Effector memory CD8-positive, alpha-beta T cell (primary cell): ENCODE measurements around the gene THTPA.

ENCODE experiments used
- ATAC-seq: fragments of 150-1000 bp; cut with Tn5 transposase; replicated peaks from 2 replicates; pipeline ENCODE4 v1.10.0; 2021; ENCODE audit warnings: mild to moderate bottlenecking, moderate library complexity
- DNase-seq, 3 experiments: peaks; one replicate each; pipeline ENCODE4 v3.0.0; 2021
- H3K27ac Mint-ChIP-seq, 2 donors: one replicate each; pipeline ENCODE4 v1.8.0; 2022; ENCODE audit warnings: mild to moderate bottlenecking in 2 of 2, mixed read lengths in 2 of 2, moderate library complexity in 2 of 2
- H3K27me3 Mint-ChIP-seq, 2 donors: one replicate each; pipeline ENCODE4 v1.8.0; 2022; ENCODE audit warnings: mixed read lengths in 2 of 2
- H3K36me3 Mint-ChIP-seq: one replicate; pipeline ENCODE4 v1.8.0; 2022; ENCODE audit warnings: mild to moderate bottlenecking, moderate library complexity, mixed read lengths; ENCODE audit not compliant: insufficient read depth
- H3K4me1 Mint-ChIP-seq, 2 donors: one replicate each; pipeline ENCODE4 v1.8.0; 2022; ENCODE audit warnings: low read depth in 2 of 2, mixed read lengths in 2 of 2
- H3K4me3 Mint-ChIP-seq, 2 donors: one replicate each; pipeline ENCODE4 v1.8.0; 2022; ENCODE audit warnings: mild to moderate bottlenecking in 2 of 2, mixed read lengths in 2 of 2, moderate library complexity in 2 of 2
- H3K9me3 Mint-ChIP-seq, 2 donors: one replicate each; pipeline ENCODE4 v1.8.0; 2022; ENCODE audit warnings: mixed read lengths in 2 of 2

THTPA gene

DNA sequence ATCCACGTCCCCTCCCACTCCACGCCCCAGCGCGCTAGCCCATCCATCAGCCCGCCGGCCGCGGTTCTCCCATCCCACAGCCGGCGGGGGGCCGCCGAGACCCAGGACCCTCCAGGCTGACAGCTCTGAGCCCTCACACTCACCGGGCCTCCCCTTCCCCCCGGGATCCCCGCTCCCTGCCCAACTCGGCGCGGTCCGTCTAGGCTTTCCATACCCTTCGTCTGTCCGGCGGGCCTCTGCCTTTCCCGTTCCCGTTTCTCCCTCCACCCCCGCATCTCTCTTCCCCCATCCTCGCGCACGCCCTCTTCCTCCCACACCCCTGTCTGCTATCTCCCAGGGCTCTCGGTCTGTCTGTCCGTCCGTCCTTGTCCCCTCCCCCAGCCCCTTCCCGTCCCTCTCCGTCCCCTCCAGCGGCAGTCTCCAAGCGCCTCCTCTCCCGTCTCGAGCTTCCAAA is 5.2 kb upstream of the THTPA start:
- Mint-ChIP-seq H3K27me3 (no peaks in the 10 kb centered on the region), H3K27ac (peak overlapping the region in 1 of 2 donors; percentile 81), H3K4me1 (peaks cover 3 to 7% of the 10 kb centered on the region in 2 donors), H3K36me3 (peaks cover 5% of the 10 kb centered on the region), H3K4me3 (no peak overlapping the region), H3K9me3 (no peaks in the 10 kb centered on the region)
- DNase-seq (no peak), ATAC-seq (no peak)

DNA sequence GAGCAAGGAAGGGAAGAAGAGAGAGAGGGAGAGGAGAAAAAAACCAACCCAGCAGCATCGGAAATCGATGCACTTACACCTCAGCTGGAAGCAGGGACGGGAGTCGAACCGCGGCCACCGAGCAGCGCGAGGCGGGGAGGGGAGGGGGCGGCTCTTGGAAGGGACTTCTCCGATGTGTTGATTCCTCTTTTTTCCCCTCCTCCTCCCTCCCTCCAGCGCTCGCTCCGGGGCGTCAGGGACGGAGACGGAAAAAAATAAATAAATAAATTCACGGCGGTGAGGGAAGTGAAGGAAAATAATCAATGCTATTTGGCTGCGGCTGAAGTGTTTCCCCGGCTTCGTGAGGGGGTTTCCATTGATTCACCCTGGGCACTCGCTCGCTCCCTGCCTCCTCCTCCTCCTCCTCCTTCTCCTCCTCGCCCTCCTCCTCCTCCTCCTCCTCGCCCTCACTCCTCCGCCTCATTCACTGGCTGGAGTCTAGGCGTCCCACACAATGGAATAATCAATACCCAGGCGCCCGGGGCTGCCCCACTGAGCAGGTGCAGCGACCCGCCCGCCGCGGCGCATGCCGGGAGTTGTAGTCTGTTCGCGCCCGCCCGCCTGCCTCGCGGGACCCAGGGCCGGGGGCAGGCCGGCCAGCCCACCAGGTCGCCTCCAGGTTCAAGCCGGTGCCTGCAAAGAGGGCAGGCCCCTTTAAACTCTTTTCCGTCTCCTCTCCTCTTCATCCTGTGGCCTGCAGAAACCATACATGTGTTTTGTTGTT is 4.6 kb upstream of the THTPA start, which contains the start of gene ZFHX2:
Gene ZFHX2 (minus strand): TSS at position 500 of the 763 bp plus-strand sequence. CDS start 16,440 bp downstream, outside the sequence.
- Mint-ChIP-seq H3K4me3 (no peak within 1 kb of the TSS), H3K9me3 (no peaks in the 10 kb centered on the region), H3K27me3 (no peaks in the 10 kb centered on the region), H3K4me1 (peaks cover 8% of the 10 kb centered on the region in 2 donors), H3K36me3 (peaks cover 9% of the 10 kb centered on the region), H3K27ac (peak within 1 kb of the TSS in 1 of 2 donors; percentile 81)
- ATAC-seq, result peak; percentile 48
- peak; percentile 48 to 49 (median 48) for DNase-seq

DNA sequence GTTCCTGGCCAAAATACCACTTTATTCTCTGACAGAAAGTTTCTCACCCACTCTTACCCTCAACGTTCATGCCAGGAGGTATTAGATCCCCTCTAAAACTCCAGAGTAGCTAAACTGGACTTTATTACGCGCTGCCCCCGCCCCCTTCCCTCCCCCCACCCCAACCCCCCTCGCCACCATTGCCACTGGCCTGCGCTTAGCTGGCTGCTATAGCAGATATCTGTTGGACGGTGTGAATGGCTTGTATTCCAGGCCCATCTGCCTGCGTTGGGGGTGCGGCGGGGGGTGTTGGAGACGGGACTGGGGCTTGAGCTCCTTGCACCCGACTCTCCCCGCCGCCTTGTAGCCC is 564 bp upstream of the THTPA start:
- Mint-ChIP-seq H3K9me3 (no peaks in the 10 kb centered on the region), H3K4me1 (peaks cover 23 to 29% of the 10 kb centered on the region in 2 donors), H3K27ac (peak overlapping the region; percentile 93 to 95), H3K36me3 (peaks cover 19% of the 10 kb centered on the region), H3K4me3 (peak overlapping the region; percentile 92 to 94), H3K27me3 (no peaks in the 10 kb centered on the region)
- ATAC-seq, result no peak
- no peak for DNase-seq

DNA sequence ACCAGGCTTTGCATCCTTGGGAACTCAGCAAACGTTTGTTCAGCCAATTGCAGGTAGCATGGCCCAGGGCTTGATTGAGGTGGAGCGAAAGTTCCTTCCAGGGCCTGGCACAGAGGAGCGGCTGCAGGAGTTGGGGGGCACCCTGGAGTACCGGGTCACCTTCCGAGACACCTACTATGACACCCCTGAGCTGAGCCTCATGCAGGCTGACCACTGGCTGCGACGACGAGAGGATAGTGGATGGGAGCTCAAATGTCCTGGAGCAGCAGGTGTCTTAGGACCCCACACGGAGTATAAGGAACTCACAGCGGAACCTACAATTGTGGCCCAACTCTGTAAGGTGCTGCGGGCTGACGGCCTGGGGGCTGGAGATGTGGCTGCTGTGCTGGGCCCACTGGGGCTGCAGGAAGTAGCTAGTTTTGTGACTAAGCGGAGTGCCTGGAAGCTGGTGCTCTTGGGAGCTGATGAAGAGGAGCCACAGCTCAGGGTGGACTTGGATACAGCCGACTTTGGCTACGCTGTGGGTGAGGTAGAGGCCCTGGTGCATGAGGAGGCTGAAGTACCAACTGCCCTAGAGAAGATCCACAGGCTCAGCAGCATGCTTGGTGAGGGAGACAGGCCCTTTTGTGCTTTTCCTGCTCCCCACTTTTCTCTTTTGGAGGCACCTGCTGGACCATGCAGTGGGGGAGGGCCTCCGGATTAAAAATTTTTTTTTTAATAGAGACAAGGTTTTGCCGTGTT is 799 bp downstream of the THTPA start:
- Mint-ChIP-seq H3K27ac (peak overlapping the region; percentile 93 to 95), H3K4me3 (peak overlapping the region; percentile 92 to 94)

DNA sequence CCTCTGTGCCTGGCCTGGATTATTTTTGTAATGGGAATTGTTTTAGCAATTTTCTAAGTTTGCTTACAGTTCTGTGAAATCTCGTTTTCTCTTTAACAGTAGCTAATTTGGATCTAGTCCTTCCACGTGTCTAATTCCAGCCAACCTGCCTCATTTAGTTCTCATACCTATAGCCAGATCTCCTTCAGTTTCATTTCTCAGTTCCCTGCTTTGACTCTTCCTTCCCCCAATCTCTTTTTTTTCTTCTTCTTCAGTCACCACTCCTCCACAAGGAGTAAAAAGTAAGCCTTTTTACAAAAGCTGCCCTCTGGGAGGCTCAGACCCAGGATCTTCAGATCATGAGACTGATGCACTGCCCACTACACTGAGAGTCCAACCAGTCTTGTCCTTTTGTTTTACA is 1.4 kb downstream of the THTPA start:
- no peaks in the 10 kb centered on the region for H3K9me3 Mint-ChIP-seq
- DNase-seq (no peak), ATAC-seq (no peak)
- H3K27me3 Mint-ChIP-seq, result no peaks in the 10 kb centered on the region
- H3K36me3 Mint-ChIP-seq, result peaks cover 24% of the 10 kb centered on the region
- H3K4me3 Mint-ChIP-seq, result peak overlapping the region; percentile 22 to 30
- H3K27ac Mint-ChIP-seq, result peak overlapping the region; percentile 10 to 23
- peaks cover 28% of the 10 kb centered on the region in 2 donors for H3K4me1 Mint-ChIP-seq

More for the DNA sequence above, 799 bp downstream of the THTPA start:
- H3K36me3 Mint-ChIP-seq, result peaks cover 24% of the 10 kb centered on the region
- DNase-seq (no peak), ATAC-seq (no peak)
- H3K4me1 Mint-ChIP-seq, result peaks cover 30% of the 10 kb centered on the region in 2 donors
- no peaks in the 10 kb centered on the region for H3K27me3 Mint-ChIP-seq
- no peaks in the 10 kb centered on the region for H3K9me3 Mint-ChIP-seq

DNA sequence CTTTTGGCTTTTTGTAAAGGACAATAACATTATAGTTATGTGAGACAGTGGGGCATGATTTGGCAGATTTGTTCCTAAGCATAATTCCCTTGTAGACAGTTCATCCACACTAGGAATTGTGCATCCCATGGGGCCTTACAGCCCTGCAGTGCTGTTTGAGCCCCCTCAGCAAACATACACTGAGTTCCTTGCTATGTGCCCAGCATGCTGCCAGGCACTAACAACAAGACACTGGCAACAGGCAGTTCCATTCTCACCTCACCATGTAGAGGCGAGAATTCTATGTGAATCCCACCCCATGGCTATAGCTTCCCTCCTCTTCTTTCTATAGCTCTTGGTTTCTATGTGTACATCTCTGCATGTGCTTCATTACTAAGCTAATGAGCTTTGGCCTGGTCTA is 1.9 kb downstream of the THTPA start:
- Mint-ChIP-seq H3K4me1 (peaks cover 28 to 31% of the 10 kb centered on the region in 2 donors), H3K4me3 (peak overlapping the region; percentile 22 to 30), H3K27ac (peak overlapping the region; percentile 10 to 23), H3K9me3 (no peaks in the 10 kb centered on the region), H3K27me3 (no peaks in the 10 kb centered on the region), H3K36me3 (peaks cover 24% of the 10 kb centered on the region)
- DNase-seq (no peak), ATAC-seq (no peak)

DNA sequence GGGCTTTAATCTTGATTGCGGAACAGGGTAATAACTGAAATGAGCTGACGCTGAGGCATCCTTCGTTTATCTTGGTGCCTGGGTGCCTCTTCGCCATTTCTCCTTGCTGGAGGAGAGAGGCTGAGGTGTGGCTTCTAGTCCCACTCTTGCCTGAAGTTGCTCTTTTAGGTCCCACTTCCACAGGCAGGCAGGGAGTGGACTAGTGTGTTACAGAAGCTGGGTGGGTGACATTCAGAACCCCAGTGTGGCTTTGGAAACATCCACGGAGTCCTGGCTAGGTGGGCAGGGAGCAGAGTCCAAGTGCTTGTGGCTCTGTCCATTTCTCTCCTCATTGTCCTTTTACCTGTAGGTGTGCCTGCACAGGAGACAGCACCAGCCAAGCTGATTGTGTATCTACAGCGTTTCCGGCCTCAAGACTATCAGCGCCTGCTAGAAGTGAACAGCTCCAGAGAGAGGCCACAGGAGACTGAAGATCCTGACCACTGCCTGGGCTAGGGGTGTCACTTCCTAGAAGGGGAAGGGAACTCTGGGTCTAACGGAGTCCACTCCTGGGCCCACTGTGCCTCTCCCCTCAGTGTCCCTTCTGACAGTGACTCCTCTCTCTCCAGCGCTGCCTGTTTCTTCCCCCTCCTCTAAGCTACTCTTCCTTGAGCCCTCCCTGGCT is 2.4 kb downstream of the THTPA start:
- peak overlapping the region; percentile 10 to 23 for H3K27ac Mint-ChIP-seq
- ATAC-seq (no peak), DNase-seq (no peak)
- no peaks in the 10 kb centered on the region for H3K27me3 Mint-ChIP-seq
- peaks cover 28 to 33% of the 10 kb centered on the region in 2 donors for H3K4me1 Mint-ChIP-seq
- H3K4me3 Mint-ChIP-seq, result peak overlapping the region in 1 of 2 donors; percentile 19
- H3K9me3 Mint-ChIP-seq, result no peaks in the 10 kb centered on the region
- peaks cover 24% of the 10 kb centered on the region for H3K36me3 Mint-ChIP-seq

DNA sequence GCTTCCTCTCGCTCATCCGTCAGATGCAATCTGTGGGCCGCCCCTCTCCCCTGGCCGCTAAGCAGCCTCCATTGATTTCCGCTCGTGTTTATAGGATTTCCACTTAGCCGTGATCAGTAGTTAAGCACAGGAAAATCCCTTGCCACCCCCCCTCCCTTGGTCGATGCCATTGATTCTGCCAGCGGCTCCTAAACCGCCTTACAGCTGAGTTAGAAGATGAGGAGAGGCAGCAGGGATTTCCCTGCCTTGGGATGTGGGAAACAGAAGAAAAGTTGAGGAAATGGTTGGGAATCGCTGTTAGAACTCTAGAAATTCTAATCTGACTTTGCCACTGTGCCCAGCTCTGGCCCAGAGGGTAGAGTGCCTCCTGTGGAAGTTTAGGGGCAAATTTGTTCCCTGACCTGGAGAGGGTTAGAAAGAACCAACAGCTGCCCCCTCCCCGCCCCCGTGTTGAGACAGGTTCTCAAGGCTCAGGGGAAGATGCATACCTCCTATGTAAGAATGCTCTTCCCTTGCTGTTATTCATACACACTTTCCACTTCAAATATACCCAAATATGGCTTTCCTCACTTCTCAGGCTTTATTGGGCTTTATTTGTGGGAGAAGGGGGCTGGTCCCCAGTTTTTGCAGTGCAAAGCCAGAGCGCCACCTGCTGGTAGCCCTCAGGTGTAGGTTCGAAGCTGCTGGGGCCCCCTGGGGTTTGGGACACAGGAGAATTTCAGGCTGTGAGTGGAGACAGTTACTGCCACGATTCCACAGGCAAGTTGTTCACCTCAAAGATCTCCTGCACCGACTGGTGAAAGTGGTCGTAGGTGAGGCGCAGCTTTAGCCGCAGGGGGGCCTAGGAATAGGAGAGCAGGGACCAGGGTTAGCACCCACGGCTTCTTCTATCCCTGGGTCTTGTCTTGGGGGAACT is 3.2 kb downstream of the THTPA start:
- DNase-seq, result peak; percentile 61 to 63 (median 61)
- Mint-ChIP-seq H3K27me3 (no peaks in the 10 kb centered on the region), H3K4me3 (peak overlapping the region in 1 of 2 donors; percentile 19), H3K4me1 (peaks cover 28 to 33% of the 10 kb centered on the region in 2 donors), H3K36me3 (peaks cover 24% of the 10 kb centered on the region), H3K27ac (peak overlapping the region in 1 of 2 donors; percentile 15), H3K9me3 (no peaks in the 10 kb centered on the region)
- ATAC-seq, result no peak

DNA sequence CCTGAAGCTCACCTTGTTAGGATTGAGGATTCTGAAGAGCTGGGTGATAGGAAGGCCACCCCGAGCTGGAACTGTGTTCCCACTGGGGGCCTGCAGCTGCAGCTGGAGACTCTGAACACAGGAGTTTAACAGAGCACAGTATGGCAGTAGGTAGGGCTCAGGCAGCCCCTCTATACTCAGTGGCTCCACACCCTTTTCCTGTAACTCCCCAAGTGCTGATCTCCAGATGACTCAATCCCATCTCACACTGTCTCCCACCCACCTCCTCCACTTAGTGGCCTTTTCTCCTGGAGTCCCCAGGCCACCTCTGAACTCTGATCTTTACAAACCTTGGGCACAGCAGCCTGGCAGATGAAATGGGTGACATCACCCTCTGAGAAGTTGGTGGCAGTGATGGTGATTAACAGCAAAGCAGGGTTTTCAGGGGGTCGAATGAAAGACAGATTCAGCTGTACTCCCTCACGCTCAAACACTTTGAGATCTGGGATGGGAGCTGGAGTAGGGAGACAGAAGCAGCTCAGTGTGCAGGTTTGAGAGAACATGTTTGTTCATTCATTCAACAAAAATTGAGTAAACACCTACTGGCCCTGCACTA is 4.0 kb downstream of the THTPA start:
- Mint-ChIP-seq H3K27ac (peak overlapping the region; percentile 15 to 53), H3K9me3 (no peaks in the 10 kb centered on the region), H3K36me3 (peaks cover 24% of the 10 kb centered on the region), H3K27me3 (no peaks in the 10 kb centered on the region), H3K4me1 (peaks cover 28 to 33% of the 10 kb centered on the region in 2 donors), H3K4me3 (no peak overlapping the region)
- DNase-seq (no peak), ATAC-seq (no peak)

DNA sequence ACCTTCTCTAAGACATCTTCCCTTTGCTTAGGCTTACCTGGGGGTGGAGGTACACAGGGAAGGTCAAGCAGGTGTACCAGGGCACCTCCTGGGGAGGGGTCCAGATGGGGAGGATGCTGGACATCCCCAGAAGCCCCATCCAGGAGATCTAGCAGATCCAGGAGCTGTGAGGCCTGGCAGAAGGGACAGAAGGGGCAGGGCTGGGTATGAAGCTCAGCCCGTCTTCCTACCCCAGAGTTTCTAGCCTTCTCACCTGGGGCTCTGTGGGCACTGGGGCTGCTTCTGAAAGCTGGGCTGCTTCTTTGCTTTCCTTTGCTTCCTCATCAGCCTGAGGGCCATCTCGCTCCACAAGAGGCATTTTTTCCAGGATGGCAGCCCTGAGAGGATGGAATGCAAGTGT is 5.2 kb downstream of the THTPA start:
- no peak overlapping the region for H3K4me3 Mint-ChIP-seq
- H3K4me1 Mint-ChIP-seq, result peaks cover 27 to 30% of the 10 kb centered on the region in 2 donors
- no peaks in the 10 kb centered on the region for H3K9me3 Mint-ChIP-seq
- no peaks in the 10 kb centered on the region for H3K27me3 Mint-ChIP-seq
- DNase-seq (no peak), ATAC-seq (no peak)
- H3K36me3 Mint-ChIP-seq, result peaks cover 24% of the 10 kb centered on the region
- H3K27ac Mint-ChIP-seq, result peak overlapping the region in 1 of 2 donors; percentile 58

DNA sequence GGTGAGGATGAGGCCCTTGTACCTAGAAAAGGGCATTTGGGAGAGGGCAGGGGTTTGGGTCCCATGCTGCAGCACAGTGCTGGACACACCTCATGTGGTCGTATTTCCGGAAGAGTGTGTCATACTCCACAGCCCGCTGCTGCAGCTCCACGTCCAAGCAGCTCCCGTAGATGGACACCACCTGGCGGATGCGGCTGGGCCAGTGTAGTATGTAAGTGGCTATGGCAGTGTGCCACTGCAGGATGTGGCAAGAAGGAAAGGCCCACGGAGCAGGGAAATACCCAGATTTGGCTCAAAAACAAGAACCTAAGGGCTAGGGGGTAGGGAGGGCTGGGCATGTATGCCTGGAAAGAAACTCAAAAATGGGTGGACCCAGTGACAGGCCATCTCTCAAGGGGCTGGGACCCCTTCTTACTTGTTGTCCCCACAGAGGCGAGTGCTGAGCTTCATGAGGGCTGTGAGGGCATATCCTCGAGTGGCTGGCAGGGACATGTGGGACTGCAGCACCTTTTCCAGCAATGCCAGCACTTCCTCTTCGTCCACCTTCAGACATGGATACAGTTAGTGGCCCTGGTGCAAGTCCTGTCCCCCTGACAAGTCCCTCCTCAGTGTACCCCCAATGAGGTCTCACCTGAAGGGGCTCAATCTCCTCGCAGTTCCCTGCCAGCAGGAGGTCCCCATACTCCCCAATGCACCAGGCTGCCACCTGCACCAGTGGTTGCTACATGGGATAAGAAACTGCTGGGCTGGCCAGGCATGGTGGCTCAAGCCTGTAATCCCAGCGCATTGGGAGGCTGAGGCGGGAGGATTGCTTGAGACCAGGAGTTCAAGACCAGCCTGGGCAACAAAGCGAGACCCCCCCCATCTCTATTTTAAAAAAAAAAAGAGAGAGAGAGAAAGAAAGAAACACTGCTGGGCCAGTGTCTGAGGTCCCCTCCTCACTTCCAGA is 6.1 kb downstream of the THTPA start:
- Mint-ChIP-seq H3K9me3 (no peaks in the 10 kb centered on the region), H3K4me3 (no peak overlapping the region), H3K36me3 (peaks cover 26% of the 10 kb centered on the region), H3K4me1 (peaks cover 27 to 30% of the 10 kb centered on the region in 2 donors), H3K27ac (peak overlapping the region; percentile 29 to 68), H3K27me3 (no peaks in the 10 kb centered on the region)
- no peak for ATAC-seq
- no peak for DNase-seq
